ENCODE data around the gene PAK4.
"Not testable (repeated sequence)": the region's sequence is repeated elsewhere in the genome, so short reads cannot be mapped to it uniquely, and the experiment has no call there.

Gene PAK4

GRCh38 chr19:39130337-39131254, 5.0 kb downstream of the PAK4 start:
- no peak for DNase-seq

DNA sequence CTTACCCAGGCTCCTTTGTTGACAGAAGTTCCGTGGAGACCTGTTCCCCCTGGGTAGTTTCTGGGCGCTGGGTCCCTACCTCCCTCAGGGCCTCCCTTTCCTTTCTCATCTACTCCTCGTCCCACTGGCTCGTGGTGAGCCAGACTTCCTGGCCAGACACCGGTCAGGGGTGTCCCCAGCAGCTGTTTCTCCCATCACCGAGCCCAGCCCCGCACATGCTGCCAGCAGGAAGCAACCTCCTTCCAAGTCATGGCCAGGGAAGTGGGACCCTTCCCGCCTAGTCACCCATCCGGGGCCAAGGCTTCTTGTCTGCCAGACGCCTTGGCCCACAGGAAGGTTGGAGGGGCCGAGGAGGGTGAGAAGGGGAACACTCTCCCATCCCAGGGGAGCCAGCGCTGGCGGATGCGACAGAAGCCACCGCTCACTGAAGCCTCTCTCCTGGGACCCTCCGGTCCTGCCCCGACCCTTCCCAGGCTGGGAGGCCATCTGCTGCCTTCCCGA, 5.7 kb downstream of the PAK4 start:
- no peak for DNase-seq

GRCh38 chr19:39132344-39132969, 6.9 kb downstream of the PAK4 start:
- DNase-seq: no peak

- no peak for DNase-seq
Measured at GRCh38 chr19:39133431-39134270, 8.1 kb downstream of the PAK4 start.

GRCh38 chr19:39135701-39136100, 10.1 kb downstream of the PAK4 start:
- no peak for DNase-seq

- no peak for DNase-seq
Measured at GRCh38 chr19:39136225-39136940, 10.8 kb downstream of the PAK4 start.

GRCh38 chr19:39137131-39137530, 11.5 kb downstream of the PAK4 start:
- DNase-seq: no peak

- no peak for DNase-seq
Measured at GRCh38 chr19:39138221-39139211, 12.9 kb downstream of the PAK4 start.

DNA sequence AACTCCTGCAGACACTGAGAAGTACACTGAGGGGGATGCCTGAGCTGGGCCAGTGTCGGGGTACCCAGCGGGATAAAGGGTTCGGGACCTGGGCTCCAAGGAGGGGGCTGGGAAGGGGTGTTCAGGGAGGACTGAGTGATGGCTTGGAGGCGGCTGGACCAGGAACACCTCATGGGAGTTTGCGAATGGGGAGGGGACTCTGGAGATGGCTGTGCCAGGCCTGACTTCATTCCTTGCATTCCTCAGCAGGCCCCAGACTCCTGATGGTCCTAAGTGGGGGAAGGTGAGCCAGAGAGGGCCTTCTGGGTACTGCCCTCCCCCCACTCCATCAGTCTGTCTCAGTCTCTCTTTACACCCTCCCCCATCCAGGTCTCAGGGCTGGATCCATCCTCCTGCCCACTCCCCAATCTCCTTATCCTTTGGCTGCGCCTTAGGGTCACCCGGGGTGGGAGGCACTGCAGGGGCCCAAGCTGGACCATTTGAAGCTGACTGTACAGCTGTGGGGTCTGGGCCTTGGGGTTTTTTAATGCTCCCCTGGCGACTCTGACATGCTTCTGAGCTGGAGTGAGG, 13.8 kb downstream of the PAK4 start:
- no peak for DNase-seq

GRCh38 chr19:39139971-39140453, 14.4 kb downstream of the PAK4 start:
- no peak for DNase-seq

DNA sequence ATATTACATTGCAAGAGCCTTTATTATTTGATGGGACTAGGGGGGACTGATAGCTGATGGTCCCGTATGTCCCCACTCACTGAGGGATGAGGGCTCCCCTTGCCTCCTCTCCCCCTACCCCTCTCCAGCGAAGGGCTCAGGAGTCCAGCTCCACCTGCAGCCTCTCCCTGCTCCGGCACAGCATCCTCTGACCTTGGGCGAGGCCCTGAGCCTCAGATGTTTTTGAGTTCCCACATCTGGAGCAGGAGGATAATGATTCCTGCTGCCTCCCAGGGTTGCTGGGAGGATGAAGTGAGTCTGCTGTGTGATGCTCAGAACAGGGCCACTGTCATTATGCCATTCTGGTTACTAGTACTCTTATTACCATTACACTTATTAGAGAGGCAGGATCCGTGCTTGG, 15.0 kb downstream of the PAK4 start:
- no peak for DNase-seq

DNA sequence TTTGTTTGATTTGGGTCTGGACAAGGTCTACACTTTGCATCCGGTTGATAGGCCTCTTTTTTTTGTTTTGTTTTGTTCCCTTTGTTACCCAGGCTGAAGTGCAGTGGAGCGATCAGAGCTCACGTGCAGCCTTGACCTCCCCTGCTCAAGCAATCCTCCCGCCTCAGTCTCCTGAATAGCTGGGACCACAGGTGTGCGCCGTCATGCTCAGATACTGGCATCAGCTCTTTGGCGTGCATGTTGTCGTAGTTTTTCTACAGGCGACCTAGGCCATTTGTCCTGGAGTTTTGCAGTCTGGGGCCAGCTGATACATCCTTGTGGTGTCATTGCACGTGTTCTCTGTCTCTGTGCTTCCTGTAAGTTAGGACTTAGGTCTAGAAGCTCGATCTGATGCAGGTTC, 16.3 kb downstream of the PAK4 start:
- DNase-seq: no peak

DNA sequence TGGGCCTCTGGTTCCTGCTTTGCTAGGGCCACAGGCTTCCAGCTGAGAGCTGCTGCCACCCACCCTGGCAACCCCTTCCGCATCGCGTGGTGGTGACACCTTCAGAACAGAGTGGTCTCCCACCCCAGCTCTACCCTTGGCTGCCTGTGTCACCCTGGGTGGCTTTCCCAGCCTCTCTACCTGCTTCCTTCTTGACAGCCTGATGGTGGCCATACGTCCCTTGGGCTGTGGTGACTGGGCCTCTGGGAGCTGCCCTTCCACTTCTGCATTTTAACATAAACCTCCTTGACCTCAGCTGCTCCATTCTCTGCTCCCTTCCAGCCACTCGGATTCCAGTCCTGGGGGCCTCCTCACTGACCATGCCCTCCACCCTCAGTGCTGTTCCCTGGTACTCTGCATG, 17.0 kb downstream of the PAK4 start:
- no peak for DNase-seq

DNA sequence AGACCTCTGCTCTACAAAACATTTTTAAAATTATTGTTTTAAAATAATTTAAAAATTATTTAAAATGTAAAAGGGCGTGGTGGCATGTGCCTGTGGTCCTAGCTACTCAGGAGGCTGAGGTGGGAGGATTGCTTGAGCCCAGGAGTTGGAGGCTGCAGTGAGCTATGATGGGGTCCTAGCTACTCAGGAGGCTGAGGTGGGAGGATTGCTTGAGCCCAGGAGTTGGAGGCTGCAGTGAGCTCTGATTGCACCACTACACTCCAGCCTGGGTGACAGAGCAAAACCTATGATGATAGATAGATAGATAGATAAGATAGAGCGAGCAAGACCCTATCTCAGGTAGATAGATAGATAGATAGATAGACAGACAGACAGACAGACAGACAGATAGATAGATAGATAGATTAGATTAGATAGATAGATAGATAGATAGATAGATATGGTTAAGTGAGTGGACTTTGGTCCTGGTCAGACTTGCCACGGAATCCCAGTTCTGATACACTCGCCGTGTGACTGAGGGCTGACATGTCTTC, 18.2 kb downstream of the PAK4 start:
- DNase-seq: not testable (repeated sequence)

- DNase-seq: no peak
Measured at GRCh38 chr19:39144290-39145071, 18.9 kb downstream of the PAK4 start.

GRCh38 chr19:39145180-39145953, 19.8 kb downstream of the PAK4 start:
- DNase-seq: no peak

- DNase-seq: no peak
Measured at GRCh38 chr19:39146091-39146490, 20.5 kb downstream of the PAK4 start.

GRCh38 chr19:39146686-39147450, 21.3 kb downstream of the PAK4 start:
- no peak for DNase-seq
